DMS 273 (cell line): ENCODE measurements around the gene USP2.

Source experiments
- DNase-seq: peaks from one replicate; lab custom pipeline; 2025; ENCODE audit not compliant: unreplicated experiment; lab: John Stamatoyannopoulos, UW

USP2 gene

DNA sequence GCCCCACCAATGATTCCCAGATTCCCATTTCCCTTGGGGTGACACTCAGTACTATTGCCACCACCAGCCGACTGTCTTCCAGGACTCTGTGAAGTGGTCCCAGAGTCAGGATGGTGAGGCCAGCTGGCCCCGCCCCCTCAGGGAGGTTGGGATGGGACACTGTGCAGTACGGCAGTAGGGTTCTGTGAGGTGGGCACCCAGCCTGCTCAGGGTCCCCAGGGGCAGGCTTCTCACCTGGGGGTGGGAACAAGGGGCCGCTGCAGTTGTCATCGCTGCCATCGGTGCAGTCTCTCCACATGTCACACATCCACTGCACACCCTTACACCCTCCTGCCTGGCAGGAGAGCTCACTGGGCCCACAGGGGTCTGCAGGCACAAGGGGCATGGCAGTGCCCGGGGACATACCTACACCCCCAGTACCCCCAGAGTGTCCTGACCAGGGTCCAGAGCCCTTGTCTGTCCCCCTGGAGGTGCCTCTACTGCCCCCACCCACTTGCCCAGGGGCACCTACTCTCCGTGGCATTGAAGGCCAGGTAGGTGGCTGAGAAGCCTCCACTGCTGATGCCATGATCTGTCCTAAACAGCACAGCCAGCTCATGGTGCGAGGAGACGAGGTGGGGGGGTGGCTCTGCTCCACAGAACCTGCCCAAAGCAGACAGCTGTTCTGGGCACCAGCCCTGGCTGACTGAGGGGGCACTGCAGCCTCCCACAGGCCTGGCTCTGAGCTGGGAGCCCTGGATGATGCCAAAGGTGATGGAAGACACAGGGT lies 38.9 kb downstream of the USP2 start:
- DNase-seq: no peak

DNA sequence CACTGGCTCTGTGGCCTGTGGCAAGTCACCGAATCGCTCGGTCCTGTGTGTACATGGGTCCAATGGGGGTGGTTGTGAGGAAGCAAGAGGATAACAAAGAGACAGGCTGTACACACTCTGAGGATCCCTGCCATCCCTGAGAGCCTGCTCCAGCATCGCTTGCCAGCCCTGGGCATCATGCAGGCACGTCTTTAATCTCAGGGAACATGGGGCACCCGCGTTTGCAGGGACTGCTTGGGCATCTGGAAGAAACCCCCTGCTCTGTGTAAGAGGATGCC lies 39.5 kb downstream of the USP2 start:
- no peak for DNase-seq

DNA sequence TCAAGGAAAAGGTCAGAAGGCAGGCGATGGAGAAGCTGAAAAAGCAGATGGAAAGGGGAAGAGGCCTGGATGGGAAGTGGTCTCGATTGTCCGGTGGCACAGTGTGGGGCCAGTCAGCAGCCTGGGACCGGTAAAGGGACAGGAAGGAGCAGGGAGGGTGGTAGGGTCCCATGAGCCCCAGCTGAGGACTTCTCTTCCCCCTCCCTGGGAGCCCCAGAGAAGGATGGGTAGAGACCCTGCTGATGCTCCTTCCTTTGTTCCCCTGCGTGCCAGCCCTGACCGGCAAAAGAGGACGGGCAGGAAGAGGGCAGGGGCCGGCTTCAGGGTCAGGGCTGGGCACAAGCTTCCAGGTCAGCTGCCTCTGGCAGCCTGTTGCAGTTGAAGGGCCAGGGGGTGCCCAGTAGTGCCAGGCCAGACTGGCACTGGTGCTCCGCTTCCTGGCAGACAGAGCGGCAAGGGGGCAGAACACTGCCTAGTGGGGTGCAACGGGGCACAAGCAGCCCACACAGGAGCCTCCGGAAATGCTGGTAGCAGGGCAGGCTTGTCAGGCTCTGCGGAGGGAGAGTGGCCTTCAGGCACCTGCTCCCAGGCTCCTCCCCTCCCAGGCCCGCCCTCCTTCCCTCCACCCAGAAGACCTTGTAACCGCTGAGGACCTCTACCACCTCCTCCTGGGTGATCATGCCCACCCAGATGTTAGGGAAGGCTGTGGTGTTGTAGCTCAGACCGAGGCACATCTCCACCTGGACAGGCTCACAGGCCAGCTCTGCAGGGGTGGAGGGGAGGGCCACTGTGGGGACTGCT lies 40.1 kb downstream of the USP2 start:
- DNase-seq: no peak

DNA sequence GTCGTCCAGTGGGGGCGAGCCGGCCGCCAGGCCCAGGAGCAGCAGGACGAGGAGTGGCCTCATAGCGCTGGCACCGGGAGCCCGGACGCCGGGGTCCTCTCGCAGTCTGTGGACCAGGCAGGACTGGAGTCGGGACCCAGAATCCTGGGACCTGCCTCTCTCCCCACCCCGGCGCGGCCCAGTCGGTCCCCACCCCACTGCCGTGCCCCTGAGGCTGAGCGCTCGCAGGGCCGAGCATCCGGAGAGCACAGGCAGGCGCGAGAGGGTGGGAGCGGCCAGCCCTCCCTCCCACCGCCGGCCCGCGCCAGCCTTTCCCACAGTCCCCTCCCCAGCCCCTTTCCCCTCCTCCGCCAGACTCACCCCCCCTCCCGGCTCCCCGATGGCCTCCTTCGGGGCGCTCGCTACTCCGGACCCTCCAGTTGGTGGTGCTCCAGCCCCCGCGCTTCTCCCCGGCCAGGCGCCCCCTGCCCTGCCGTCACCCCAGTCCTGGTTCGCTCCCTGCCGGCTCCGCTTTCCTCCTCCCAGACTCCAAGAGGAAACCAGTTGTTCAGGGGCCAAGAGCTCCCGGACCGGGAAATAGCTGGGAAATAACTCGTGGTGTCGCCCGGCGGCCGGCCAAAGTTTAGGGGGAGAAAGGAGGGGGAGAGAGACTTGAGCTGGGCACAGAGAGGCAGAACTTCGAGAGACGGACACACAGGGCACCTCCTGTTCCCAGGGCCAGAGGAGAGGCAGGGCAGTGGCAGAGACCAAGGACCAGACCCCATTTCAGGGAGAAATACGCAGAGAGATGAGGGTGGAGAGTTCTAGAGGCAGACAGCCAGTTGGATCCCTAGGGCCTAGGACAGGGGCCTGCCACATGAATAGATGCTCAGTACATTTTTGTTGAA lies 40.9 kb downstream of the USP2 start, which contains the start of gene C1QTNF5:
C1QTNF5 (minus strand) TSS at position 549 of the 887 bp plus-strand sequence; CDS start at position 63, 486 bp downstream.
- DNase-seq: peak; percentile 50

DNA sequence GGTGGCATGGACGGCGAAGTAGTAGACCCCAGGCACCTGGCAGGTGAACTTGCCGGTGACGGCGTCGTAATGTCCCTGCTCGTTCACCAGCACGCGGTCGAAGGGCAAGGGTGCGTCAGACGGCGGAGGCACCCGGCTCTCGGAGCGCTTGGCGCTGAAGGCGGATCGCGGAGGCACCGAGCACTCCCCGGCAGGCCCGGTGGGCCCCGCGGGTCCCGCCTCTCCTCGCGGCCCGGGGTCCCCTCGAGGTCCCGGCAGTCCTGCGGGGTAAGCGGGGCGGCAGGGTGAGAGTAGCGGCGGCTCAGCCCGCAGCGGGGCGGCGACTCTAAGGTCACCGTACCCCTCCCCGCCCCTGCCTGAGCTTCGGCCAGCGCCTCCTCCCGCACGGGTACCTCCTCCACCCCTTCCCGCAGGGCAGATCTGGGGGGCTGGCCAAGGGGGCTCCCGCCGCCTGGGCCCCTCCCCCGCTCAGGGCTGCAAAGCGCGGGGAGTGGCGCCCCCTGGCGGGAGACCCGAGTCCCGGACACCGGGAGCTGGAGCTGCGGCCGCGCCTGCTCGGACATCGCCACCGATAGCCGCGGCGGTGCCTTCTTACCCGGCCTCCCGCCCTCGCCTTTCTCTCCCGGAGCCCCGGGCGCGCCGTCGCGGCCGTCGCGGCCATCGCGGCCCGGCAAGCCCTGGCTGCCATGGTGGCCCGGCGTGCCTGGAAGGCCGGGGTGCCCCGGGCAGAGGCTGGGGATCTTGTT lies 41.7 kb downstream of the USP2 start:
- peak; percentile 36 for DNase-seq

DNA sequence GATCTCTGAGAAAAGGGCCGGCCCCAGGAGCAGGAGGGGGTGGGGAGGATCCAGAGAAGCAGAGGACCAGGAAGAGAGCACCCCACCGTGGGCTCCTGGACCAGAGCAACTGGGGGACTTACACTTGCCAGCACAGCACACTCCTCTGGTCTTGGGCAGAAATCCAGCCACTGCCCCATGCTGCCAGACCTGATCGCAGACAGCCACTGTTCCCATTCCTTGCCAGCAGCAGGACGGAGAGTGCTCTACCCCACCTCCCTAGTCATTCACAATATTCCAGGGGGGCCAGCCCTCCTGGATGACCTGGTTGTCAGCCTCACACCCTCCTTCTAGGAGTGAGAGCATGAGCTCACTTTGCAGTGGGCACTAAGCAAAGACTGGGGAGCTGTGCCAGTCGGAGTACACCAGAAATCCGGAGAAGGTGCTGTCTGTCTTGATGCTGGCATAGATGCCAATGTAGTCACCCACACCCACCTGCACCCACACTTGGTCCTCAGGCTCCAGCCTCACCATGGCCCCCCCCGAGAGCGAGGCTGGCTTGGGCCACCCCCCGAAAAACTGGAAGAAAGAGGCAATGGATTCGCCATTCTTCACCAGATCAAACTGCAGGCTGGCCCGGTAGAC lies 42.4 kb downstream of the USP2 start:
- peak; percentile 36 for DNase-seq

DNA sequence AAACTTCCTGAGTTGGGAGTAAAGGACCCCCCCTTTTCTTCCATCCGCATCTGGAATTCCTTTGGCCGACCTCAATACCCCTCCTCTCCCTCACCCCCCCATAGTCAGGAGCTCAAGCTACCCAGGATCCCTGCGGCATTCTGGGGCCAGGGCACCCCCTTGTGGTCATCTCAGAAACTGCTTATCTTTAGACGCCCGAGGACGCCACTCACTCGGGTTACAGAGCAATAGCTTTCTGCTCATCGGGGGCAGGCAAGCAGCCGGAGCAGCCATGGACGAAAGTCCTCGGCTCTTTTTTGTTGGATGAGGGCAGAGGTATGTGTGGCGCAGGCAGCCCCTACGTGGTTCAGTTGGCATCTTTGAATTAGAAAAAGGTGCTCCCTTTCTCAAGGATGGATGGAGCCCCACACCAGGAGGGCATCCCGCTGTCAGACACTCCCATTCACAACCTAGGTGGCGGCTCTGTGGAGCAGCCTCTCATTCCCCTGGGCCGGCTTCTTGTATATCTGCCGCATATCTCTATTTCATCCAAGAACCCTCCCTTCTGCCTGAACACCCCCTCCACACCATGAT lies 43.1 kb downstream of the USP2 start:
- peak; percentile 83 for DNase-seq

DNA sequence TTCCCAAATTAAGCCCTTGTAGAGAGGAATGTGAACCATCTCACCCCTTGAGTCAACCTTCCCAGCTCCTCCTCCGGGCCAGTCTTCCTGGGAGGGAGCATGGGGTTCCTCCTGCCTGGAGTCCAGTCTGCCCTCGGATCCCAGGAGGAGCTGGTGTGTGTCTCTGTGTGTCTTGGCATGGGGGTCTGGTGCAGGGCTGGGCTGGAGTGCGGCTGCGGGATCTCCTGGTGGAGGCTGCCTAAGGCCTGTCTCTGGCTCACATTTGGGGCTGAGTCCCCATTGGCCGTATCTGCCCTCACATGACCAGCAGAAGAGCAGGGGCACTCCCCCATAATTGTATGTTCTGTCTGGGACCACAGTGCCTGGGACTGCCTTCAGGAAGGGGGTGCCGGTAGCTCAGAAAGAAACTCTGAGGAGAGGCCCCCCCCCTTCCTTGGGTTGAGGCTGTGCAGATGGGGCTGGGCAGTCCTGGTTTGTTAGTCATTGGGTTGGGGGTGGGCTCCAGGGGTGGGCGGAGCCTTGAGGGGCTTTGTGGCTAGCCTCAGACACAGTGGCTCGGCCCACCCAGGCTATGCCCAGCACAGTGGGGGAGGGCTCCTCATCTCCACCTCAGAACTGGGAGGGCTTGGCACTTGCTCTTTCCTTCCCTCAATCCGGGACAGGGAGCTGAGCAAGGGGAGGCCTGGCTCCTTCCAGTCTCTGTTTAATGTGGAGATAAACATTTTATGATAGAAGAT lies 43.7 kb downstream of the USP2 start:
- DNase-seq: peak; percentile 54

DNA sequence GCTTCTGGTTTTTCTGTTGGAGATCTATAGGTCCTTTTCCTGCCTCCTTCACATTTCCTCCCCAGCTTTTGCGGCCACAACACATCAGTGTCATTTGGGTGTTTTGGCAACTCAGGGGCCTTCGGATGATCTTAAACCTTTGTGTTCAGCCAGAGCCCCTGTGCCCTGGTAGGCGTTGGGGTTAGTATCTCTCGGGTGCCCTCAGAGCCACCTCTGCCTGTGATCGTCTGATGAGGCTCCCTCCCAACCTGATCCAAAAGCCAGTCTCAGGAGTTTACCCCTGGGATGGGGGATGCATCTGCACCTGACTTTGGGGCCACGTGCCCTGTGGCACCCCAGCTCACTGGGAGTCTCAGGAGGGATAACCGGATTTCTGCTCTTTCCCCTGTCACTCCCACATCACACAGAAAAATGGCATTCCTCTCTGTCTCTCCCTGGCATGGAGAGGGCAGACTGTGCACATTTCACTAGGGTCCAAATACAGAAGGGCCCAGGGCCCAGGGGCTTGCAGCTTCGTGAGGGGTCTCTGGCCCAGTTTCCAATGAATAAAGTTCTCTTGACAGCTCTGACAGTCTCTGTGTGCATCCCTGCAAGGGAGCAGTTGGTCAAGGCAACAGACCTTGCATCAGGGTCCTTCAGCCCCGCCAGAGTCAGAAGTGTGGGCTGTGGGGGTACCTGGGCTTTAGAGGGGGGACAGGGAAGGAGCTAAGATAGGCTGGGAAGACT lies 44.6 kb downstream of the USP2 start:
- no peak for DNase-seq

DNA sequence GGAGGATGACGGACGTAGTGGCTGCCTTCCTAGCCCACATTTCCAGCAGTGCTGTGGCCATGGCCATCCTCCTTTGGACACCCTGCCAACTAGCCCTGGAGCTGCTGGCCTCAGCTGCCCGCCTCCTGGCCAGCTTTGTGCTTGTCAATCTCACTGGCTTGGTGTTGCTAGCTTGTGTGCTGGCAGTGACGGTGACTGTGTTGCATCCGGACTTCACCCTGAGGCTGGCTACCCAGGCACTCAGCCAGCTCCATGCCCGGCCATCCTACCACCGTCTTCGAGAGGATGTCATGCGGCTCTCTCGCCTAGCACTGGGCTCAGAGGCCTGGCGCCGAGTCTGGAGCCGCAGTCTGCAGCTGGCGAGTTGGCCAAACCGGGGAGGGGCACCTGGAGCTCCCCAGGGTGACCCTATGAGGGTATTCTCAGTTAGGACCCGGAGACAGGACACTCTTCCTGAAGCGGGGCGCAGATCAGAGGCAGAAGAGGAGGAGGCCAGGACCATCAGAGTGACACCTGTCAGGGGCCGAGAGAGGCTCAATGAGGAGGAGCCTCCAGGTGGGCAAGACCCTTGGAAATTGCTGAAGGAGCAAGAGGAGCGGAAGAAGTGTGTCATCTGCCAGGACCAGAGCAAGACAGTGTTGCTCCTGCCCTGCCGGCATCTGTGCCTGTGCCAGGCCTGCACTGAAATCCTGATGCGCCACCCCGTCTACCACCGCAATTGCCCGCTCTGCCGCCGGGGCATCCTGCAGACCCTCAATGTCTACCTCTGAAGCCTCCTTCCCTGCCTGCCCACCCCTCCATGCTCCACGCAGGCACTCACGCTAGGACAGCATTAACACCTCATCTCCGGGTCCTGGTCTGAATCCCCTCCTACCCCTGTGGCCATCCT lies 45.6 kb downstream of the USP2 start:
- no peak for DNase-seq

DNA sequence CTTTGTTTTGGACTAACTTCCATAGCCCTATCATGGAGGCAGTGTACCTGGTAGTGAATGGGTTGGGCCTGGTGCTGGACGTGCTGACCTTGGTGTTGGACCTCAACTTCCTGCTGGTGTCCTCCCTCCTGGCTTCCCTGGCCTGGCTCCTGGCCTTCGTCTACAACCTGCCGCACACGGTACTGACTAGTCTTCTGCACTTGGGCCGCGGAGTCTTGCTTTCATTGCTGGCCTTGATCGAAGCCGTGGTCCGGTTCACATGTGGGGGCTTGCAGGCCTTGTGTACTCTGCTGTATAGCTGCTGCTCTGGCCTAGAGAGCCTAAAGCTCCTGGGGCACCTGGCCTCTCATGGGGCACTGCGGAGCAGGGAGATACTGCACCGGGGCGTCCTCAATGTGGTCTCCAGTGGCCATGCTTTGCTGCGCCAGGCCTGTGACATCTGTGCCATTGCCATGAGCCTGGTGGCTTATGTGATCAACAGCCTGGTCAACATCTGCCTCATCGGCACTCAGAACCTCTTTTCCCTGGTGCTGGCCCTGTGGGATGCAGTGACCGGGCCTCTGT lies 46.3 kb downstream of the USP2 start:
- no peak for DNase-seq

DNA sequence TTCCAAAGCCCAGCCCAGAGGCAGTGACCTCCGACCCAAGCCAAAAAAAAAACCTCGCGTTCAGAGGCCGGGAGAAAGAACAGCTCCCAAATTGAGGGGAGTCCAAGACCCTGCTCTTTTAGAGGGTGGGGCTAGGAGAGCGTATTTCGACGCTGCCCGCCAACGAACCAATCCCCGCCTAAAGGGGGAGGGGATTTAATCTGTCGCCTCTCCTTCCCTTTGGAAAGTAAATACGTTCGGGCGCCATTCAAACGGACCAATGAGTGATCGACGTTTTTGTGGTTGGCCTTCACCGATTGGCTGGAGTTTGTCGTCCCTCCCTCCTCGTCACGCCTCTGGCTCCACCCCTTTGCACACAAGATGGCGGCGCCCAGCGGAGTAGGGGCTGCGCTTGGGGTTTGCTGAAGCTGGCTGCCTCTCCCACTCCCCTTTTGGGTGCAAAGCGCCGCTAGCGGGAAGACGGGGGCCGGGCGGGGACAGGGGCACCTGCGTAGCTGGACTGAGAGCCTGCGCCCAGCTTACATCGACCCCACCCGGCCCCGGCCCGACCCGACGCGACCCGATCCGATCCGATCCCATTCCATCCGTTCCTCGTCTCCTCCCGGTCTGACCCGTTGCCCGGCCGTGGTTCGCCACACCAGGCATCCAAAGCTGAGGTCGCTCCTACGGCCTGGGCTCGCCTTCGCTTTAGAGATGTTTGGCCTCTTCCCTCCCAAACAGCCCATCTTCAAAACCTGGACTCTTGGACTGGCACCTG lies 47.1 kb downstream of the USP2 start, which contains the start of gene RNF26:
RNF26 (plus strand) TSS at position 354 of the 757 bp plus-strand sequence. CDS start 596 bp downstream, outside the sequence.
- DNase-seq: peak; percentile 98

DNA sequence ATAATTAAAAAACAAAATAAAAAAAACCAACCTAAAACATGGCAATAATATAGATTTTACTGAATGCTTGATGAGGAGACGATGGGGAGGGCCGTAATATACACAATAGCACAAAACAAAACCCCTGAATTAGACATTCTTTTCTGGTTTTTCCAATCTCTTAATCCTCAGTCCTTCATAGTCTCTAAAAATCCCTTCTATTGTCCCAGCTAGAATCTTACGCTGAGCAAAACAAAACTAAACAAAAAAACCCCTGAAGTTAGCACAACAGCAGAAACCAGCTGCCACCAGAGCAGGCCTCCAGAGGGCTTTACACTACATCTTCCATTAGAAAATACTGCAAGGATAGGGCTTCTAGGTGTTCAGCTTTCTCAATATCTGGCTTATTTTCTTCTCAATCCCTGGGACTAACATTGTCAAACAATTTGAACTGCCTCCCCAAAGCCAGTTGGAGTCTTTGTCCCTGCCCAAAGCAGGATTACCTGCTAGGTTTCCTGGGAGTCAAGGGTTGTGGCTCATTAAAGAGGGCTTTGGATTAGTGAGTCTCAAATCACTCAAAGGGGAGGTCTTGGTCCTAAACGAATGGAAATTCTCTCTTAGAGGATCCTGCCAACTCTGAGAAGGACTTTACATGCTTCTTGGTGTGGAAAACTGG lies 49.3 kb downstream of the USP2 start:
- no peak for DNase-seq

DNA sequence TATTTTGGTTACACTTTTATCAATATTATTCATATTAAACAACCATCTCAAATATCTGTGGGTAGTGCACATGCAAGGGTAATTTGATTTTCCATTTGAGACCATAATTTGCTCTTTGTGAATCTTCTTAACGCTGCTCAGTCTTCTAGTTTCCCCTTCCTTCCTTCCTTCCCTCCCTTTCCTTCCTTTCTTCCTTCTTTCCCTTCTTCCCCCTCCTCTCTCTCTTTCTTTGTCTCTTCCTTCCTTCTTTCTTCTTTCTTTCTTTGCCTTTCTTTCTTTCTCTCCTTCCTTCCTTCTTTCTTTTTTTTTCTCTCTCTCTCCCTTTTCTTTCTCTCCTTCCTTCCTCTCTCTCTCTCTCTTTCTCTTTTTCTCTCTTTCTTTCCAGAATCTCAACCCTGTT lies 51.3 kb downstream of the USP2 start:
- DNase-seq: no peak

DNA sequence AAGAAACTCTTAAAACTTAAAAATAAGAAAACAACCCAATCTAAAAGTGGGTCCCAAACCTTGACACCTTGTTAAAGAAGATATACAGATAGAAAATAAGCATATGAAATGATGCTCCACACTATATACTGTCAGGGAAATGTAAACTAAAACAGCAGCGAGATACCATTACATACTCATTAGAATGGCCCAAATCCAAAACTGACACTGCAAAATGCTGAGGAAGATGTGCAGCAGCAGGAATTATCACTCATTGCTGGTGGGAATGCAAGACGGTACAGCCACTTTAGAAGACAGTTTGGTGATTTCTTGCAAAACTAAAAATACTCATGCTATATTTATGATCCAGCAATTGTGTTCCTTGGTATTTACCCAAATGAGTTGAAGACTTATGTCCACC lies 52.2 kb downstream of the USP2 start:
- DNase-seq: no peak

DNA sequence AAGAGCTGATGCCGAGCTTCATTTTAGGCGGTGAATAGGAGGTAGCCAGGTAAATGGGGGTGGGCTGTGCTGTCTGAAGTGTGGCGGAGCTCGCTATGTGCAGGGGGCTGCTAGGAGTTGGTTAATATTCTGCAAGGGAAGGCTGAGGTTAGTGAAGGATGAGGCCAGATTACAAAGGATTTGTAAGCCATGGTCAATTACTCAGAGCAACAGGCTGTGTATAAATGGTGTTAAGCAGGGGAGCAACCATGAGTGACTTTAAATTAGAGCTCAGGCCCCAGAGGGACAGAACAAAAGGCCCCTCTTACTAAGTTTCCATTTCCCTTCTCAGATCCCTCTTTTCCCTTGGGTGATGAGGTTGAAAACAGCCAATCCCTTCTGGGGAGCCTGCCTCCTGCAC lies 57.3 kb downstream of the USP2 start:
- DNase-seq: no peak
